DND-41 (cell line): Measurements from ENCODE around the gene DNER.

Experiments used
- CTCF ChIP-seq: IDR thresholded peaks from 2 replicates; pipeline ENCODE4 v1.5.1; 2012; ENCODE audit warnings: borderline replicate concordance, low read length, moderate library complexity, mild to moderate bottlenecking; ENCODE audit not compliant: poor library complexity, severe bottlenecking; ENCODE audit errors: extremely low read depth
- EZH2 ChIP-seq: IDR thresholded peaks from 3 replicates; pipeline ENCODE4 v1.6.1; 2012; ENCODE audit warnings: borderline replicate concordance, low read depth, mild to moderate bottlenecking, moderate library complexity, low read length, inconsistent platforms; ENCODE audit not compliant: severe bottlenecking

- TF ChIP-seq CTCF (no peak), EZH2 (no peak)
Measured at GRCh38 chr2:229559986-229560385, 154.4 kb downstream of the DNER start.
